SK-N-MC (cell line): ENCODE measurements around the gene PLD1.

Experiments used
- EZH2 ChIP-seq: fragments of 200-600 bp; sonication (generic); IDR thresholded peaks from one replicate; pipeline ENCODE4 v1.6.1; 2017; ENCODE audit warnings: antibody characterized with exemption
- FOXP2 ChIP-seq: optimal IDR thresholded peaks from 2 replicates; pipeline ENCODE3; 2011; ENCODE audit warnings: mild to moderate bottlenecking, moderate library complexity; ENCODE audit not compliant: insufficient read depth; ENCODE audit errors: extremely low read length, control extremely low read depth
- POLR2AphosphoS5 ChIP-seq: IDR thresholded peaks from 2 replicates; pipeline ENCODE4 v1.6.1; 2012; ENCODE audit warnings: mild to moderate bottlenecking, low read depth, low read length, borderline replicate concordance

DNA sequence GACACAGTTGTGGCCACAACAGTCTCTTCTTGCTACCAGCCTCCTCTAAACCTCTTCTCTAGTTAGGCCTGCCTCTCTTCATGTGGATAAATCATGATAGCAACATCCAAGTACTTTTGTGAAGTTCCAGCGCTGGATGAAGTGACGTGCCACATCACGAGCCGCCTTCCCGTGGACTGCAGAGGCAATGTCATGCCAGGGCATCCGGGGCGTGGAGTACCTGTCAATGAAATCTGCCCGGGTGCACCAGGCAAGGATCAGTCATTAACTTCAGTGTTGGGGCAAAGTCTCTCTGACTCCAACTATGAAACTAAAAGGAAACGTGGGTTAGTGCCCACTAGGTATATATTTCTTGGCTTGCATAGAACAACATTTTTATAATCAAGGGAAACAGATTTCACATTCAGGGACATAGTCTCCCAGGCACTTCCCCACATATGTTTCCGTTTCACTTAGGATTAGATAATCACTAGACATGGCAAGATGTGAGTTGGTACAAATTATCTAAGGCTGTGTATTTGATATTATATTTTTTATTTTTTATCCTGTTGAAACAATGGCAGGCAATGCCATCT is 133.6 kb downstream of the PLD1 start:
- TF ChIP-seq EZH2 (no peak), POLR2AphosphoS5 (no peak), FOXP2 (no peak)
